Stimulated activated CD8-positive, alpha-beta memory T cell treated with anti-CD3 and anti-CD28 coated beads, Interleukin-12 subunit alpha, Interleukin-12 subunit beta, amount 100 ng/mL, for 1 hour (primary cell): ENCODE measurements around the gene PRKCA.
"Not testable (repeated sequence)": the region's sequence is repeated elsewhere in the genome, so short reads cannot be mapped to it uniquely, and the experiment has no call there.

Experiments
- DNase-seq: peaks from one replicate; pipeline ENCODE4 v3.0.0-alpha.2; 2020; ENCODE audit warnings: low read depth

PRKCA gene

DNA sequence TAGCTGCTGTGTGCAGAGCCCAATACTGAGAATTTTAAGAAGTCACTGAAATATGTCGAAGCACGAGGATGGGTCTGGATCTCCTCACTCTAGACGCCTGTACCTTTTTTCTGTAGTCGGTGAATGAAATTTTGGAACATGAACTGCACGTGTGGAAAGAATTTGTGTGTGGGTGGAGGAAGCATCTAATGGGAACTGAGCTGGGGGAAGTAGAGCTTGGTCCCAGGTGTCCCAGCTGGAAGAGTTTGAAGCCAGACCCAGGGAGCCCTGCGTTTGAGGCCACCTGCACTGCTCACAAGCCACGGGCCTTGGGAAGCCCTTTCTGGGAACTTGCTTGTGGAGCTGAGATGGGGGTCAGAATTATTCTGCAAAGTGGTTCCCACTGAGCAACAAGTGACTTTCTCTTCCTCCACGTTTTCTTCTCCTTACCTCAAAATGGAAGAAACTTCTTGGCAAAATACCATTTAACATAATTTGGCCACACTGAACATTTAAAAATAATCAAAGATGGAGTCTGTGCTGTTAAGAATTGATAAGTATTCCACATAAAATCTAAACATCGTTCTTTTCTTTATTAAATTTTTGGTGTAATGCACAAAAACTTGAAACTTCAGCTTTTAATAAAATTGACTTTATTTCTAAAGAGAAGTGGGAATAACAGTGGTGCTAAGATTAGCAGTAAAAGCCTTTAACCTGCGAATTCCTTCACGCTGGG lies 163.8 kb downstream of the PRKCA start:
- DNase-seq: no peak

DNA sequence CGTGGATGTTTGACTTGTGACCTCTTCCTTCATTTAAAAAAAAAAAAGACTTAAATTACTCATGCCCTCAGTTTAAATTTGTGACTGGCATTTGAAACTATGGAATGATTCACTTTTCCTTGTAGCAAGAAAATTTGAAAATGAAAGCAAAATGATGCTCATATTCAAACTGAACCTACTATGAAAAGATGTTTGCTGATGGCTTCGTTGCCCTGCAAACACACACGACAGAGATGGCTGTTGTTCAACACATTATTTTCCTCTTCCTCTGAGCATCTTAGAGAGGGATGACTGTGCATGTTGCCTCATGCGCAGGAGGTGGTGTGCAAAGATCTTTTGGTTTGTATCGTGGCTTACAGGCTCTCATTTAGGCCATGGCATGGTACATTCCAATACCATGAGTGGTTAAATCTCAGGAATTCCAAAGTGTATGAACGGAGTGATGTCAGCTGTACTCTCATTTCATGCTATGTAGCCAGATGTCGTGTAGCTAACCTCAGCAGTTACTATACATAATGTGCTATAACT lies 164.5 kb downstream of the PRKCA start:
- no peak for DNase-seq

DNA sequence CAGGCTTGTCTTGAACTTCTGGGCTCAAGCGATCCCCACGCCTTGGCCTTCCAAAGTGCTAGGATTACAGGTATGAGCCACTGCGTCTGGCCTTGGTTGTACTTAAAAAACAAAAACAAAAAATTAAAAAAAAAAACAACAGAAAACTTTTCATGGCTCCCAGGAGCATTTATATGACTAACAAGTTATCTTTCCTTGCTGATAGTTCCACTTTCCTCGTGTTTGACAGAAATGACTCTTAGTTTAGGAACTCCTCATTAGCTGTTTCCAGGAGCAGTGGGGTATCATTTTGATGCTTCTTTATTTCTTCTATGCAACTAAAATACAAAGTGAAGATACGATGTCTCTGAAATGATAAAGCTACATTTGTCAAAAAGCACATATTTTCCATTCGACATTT lies 165.4 kb downstream of the PRKCA start:
- DNase-seq: no peak

DNA sequence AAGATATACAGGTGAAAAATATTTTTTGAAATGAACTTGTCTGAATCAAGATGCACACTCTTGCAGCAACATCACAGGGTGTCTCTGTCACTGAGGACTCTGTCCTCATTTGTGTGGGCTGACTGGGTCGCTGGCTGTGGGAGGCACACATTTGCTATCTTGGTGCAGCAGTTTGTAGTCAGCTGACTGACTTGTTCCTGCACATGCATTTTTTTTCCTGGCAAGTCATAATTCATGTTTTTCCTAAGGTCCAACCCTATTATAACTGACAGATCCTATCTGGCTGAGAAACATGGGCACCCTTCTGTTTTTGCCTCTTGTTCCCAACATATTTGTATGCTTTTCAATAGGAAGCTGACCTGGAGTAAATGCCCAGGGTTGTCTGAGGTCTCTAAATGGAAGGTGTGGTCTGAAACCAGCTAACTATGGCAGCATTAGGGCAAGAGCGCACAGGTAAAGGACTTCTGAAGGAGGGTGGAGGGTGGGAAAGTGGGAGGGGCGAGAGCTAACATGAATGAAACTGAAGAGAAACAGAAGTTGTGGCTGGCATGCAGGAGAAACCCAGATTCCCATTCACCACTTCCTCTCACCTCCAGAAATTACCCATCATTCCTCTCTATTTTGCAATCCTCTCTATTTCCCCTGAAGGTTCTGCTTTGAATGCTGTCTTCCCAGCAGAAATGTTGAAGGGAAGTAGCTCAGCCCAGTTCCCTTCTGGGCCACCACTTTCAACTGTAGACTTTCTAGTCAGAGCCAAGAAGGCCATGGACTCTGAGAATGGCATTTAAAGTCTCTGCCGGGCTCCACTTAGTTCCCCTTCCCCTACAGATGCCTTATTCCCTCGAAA lies 166.1 kb downstream of the PRKCA start:
- no peak for DNase-seq

DNA sequence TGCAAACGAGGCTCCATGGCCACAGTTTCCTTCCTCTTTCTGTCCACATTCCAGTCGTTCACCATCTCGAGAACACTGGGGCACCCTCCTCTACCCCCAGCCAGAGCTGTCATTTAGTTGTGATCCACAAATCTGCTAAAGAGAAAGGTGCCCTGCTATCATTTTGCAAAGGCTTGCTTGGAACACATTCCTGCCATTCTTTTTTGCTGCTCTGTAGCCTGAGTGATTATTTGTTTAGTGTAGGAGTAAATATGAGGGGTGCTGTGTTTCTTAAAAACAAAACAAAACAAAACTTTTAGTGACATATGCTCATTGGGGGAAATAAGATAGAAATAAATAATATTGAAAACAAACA lies 166.7 kb downstream of the PRKCA start:
- DNase-seq: no peak

DNA sequence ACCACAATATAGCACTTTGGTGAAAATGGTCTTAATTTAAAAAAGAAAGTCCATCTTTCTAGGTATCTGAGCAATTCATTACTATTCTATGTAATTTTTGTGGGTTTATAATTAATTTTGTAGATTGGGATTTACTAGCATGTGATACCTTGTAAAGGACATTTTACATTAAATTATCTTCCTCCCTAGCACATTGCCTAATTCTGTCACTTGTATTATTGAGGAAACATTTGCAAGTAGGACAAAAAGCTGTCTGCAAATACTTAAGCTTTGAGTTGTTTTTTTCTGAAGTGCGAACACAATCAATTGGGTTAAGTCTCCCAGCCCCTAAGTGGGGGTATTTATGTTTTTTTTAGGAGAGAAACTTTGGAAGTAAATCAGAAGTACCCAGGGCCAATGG lies 167.0 kb downstream of the PRKCA start:
- no peak for DNase-seq

DNA sequence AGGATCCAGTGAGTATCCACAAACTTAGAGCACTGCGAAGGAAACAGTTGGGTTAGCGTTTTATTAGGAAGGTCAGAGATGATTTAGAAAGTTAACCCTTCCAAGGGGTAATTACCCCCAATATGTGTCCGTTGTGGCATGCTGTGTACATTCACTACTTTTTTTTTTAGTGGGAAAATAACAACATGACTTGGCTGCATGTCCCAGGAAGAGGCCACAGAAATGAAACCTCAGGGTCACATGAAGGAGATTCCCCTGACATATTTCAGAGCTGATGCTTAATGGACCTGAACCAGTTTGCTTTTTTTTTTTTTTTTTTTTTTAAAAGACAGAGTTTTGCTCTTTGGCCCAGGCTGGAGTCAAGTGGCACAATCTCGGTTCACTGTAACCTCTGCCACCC lies 167.5 kb downstream of the PRKCA start:
- DNase-seq: no peak

DNA sequence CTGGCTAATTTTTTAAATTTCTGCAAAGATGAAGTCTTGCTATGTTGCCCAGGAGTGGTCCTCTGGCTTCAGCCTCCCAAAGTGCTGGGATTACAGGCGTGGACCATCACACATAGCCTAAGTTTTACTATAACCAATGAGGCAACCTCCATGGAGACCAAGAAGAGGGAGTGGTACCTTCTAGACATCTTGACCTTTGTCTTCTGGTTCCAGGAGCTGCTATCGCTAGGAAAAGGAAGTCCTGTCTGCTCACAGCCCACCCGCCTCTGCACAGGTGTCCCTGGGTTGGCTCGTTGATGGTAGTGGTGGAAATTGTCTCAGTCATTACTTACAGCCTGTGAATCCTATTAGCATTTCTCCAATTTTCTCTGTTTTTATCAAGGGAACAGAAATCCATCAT lies 169.7 kb downstream of the PRKCA start:
- no peak for DNase-seq

DNA sequence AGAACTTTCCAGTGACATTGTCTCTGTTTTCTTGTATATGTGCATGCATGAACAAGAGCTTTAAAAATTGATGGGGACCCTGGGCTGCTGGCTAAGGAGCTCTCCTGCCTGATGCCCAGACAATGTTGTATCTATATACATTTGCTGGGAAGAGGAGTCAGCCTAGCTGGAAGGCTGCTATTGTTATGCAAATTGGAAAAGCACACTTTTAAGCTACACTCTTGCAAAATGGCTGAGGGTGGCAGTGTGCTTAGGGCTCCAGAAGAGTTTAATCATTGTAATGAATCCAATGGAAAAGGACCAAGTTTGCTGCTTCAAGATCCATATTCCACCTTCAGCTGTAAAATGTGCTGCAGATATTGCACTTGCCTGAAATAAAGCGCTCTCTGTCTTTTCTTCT lies 171.8 kb downstream of the PRKCA start:
- DNase-seq: no peak

DNA sequence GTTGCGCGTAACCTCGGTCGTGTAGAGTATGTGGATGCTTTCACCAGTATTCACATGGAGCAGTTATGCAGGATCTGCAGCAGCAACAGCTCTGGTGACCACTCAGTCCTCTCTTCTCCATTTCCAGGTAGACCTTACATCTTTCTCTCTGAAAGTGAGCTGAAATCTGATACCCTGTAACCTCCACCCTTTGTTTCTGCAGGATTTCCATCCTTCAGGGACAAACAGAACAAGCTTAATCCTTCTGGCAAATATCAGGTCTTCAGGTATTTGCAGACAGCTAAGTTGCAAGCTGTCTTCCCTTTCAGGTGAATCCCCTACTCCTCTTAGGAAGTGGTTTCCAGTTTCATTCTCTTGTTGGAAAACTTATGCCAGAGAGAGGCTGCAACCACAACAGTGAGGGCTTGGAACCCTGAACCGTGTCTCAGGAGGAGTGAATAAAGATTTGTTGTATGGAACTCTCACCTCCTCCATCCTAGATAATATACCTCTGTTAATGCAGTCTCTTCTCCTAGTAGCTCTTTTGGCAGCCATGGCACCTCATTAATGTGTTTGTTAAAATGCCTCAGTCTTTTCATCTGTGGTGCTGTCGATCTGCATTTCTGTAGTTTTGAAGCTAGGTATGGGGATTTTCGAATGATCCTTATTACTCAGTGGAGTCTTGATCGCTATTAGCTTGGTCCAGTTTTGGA lies 172.5 kb downstream of the PRKCA start:
- DNase-seq: no peak

DNA sequence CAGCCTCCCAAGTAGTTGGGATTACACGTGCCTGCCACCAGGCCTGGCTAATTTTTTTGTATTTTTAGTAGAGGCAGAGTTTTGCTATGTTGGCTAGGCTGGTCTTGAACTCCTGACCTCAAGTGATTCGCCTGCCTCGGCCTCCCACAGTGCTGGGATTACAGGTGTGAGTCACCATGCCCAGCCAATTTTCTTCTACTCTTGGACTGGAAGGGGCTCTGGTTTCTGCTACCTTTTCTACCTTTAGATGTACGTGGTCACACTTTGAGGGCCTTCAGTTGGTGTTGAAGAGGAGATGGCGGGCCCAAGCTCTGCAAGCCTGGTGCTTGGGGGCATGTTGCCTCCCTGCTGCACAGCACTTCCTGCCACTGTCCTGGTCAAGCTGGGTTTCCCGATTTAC lies 173.6 kb downstream of the PRKCA start:
- DNase-seq: no peak

DNA sequence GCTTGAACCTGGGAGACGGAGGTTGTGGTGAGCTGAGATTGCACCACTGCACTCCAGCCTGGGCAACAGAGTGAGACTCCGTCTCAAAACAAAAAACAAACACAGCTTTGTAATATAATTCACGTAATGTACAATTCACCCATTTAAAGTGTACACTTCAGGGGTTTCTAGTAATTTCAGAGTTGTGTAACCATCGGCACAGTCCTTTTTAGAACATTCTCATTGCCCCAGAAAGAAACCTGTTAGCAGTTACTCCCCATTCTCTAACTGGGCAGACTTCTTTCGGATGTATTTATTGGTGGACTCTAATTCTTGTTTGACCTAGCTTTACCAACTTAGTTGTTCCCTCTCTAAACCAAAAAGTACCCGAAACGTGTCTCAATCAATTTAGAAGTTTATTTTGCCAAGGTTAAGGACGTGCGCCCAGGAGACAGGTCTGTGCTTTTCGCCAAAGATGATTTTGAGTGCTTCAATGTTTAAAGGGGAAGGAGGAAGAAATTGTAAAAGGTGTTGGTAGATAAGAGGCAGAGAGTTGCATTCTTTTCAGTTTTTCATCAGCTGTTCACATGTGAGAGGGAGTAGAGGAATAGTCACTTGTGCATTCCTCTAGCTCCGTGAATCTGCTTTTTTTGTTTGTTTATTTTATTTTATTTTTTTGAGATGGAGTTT lies 175.3 kb downstream of the PRKCA start:
- no peak for DNase-seq

DNA sequence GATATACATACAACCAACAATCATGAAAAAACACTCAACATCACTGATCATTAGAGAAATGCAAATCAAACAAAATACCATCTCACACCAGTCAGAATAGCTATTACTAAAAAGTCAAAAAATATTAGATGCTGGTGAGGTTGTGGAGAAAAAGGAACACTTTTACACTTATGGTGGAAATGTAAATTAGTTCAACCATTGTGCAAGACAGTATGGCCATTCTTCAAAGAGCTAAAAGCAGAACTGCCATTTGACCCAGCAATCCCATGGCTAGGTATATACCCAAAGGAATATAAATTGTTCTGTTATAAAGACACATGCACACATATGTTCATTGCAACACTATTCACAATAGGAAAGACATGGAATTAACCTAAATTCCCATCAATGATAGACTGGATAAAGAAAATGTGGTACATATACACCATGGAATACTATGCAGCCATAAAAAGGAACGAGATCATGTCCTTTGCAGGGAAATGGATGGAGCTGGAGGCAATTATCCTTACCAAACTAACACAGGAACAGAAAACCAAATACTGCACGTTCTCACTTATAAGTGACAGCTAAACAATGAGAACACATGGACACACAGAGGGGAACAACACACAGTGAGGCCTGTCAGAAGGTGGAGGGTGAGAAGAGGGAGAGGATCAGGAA lies 176.9 kb downstream of the PRKCA start:
- DNase-seq: not testable (repeated sequence)

DNA sequence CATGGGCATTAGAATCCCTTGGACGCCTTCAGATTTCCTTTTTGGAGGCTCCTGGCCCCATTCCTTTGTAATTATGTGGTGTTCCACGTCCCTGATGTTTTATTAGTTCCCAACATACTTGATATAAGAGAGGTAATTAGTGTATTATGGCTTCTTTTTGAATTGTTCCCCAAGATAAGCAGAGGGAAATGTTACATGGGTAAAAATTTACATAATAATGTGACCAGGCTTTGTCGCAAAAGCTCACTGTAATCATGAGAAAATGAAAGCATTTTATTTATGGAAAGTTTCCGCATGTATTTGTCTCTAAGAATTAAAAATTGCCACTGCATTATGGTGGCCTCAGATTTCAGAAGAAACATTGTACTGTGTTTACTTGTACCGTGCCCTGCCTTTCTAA lies 177.8 kb downstream of the PRKCA start:
- DNase-seq: no peak

DNA sequence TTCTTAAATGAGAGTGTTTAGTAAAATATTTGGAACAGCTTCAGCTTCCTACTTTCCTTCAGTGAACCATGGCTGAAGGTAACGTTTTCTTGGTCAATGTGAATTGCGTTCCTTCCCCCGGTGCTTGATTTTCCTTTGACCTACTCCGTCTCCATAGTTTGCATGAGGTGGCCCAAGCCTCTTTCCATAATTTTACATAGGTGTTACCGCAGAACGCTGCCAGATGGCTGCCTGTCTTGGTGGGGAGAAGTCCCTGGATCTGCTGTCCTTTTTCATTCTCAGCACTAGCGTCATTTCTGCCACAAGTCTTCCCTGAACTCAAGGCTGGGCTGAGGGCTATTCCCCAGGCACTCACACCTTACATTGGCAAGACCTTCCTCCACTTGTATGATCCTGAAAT lies 178.4 kb downstream of the PRKCA start:
- DNase-seq: no peak

DNA sequence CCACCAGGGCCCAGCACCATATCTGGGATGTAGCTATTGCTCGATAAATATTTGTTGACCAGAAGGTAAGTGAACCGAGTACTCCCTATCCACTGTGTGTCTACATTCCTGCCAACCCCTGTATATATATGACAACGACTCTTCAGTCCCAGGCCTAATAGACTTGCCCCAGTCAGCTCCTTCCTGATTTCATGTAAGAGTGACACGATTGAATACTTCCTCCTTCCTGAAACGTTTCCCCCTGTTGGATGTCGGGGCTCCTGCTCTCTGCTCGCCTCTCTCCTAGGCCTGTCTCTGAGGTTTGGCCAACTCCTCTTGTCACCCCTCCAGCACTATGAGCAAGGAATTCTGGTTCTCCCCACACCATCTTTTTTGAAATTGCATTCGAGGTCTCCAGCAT lies 178.9 kb downstream of the PRKCA start:
- DNase-seq: no peak

DNA sequence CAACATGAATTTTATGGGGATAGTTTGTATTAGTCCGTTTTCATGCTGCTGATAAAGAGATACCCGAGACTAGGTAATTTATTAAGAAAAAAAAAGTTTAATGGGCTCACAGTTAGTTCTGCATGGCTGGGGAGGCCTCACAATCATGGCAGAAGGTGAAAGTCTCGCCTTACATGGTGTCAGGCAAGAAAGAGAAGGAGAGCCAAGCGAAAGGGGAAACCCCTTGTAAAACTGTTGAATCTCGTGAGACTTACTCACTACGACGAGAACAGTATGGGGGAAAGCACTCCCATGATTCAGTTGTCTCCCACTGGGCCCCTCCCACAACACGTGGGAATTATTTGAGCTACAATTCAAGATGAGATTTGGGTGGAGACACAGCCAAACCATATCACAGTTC lies 181.5 kb downstream of the PRKCA start:
- no peak for DNase-seq

DNA sequence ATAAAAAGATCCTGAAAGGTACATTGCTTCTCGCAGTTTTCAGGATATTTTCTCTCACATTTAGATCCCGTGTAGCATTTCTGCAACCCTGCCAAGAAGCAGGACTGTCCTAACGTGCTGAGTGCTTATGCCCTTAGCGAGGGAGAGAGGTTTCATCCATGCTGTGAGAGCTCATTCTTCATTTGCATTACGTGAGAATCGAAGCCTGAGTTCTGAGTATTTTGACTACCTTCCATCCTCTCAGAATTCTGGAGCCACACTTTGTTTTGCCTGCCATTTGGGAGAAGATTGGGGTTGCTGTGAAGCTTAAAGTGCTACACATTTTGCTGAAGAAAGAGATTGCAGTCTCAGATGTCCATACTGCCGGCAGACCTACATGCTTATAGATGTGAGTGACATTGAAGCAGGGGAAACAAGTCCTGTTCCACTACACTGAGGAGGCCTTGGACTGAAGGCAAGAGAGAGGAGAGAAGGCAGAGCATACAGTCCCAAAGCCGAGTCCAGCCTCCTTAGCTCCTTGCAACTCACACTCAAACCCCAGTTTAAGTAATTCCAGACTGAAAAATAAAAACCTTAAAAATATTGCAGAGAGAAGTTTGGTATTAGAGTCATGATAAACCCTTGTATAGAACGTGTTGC lies 183.0 kb downstream of the PRKCA start:
- no peak for DNase-seq

DNA sequence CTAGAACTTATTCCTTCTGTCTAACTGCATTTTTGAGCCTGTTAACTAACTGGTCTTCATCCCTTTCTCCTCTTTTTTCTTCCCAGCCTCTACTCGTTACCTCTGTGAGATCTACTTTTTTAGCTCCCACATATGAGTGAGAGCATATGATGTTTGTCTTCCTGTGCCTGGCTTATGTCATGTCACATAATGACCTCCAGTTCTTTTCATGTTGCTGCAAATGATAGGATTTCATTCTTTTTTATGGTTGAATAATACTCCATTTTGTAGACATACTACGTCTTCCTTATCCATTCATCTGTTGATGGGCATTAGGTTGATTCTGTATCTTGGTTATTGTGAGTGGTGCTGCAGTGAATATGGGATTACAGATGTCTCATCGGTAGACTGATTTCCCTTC lies 184.7 kb downstream of the PRKCA start:
- no peak for DNase-seq

DNA sequence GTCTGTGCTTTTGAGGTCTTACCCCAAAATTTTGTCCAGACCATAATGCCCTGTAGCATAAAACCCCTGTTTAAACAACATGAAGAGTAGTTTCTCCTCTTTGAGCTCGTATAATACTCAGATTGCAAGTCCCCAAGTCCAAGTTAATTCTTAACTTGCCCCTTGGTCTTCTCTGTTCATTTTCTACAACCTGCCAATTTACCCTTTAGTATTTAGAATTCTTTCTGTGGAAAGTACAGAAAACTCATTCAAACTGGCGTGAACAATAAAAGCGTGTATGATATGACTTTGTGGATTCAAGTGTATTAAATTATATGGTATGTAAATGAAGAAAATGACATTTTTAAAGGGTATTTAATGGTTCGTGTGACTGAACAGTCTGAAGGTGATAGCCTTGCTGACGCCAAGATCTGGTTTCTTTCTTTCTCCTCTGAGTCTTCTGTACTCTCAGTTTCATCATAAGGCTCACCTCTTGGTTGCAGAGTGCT lies 185.6 kb downstream of the PRKCA start:
- DNase-seq: no peak

DNA sequence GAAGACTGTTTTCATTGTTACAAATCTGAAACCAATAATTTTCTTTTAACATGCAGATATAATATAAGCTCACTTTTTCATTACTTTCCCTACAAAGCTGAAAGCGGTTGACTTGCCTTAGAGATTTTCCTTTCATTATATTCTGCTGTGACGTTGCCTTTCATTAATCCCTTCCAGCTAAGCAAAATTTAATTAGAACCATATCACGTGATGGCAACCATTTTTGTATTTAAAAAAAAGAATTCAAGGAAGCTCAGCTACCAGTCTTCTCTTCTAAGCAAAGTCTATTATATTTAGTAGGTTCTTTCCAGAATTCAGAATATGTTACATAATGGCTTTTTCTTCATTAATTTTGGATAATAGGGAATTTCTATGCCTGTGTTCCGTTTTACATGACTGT lies 186.5 kb downstream of the PRKCA start:
- no peak for DNase-seq
